H1 (cell line): ENCODE measurements around the gene DHX32. TPM values are rescaled to one million over a fixed set of nuclear protein-coding genes. Genes with fewer than 3 reads are reported as not detected.

Experiments
- EGR1 ChIP-seq: IDR thresholded peaks from 2 replicates; pipeline ENCODE4 v1.6.1; 2011; ENCODE audit warnings: low read depth, low read length, borderline replicate concordance
- RNF2 ChIP-seq: fragments of 200-900, 300-1000 bp; sonication (generic); IDR thresholded peaks from 2 replicates; pipeline ENCODE4 v1.7.1; 2016; ENCODE audit warnings: borderline replicate concordance, low read depth, mild to moderate bottlenecking, antibody characterized with exemption, low read length; ENCODE audit not compliant: poor library complexity, severe bottlenecking; ENCODE audit errors: missing control alignments
- SIRT6 ChIP-seq: IDR thresholded peaks from one replicate; pipeline ENCODE4 v1.7.1; 2012; ENCODE audit warnings: low read length, inconsistent platforms
- TAF1 ChIP-seq: IDR thresholded peaks from 2 replicates; pipeline ENCODE4 v1.6.1; 2011; ENCODE audit warnings: mild to moderate bottlenecking, low read depth, low read length
- ZNF274 ChIP-seq: IDR thresholded peaks from 2 replicates; pipeline ENCODE4 v1.7.0; 2012; ENCODE audit warnings: low read length, borderline replicate concordance; ENCODE audit errors: extremely low read depth
- polyA plus RNA-seq, 7 experiments: library from polyadenylated mRNA; depleted of rRNA in 3 of 7; stranded (reverse) in 5 of 7; unstranded in 2 of 7; fragments of >200 nt in 5 of 7; fragments of 200-250 nt in 2 of 7; gene quantifications; 1 replicate in 5 of 7; 2 replicates in 1 of 7; 4 replicates in 1 of 7; pipeline versions ENCODE4 v1.2.1 to v1.2.3, GENCODE V29; 2011 to 2013; ENCODE audit warnings: missing spikeins in 2 of 7, mixed read lengths in 2 of 7
- total RNA-seq: library from RNA; stranded (reverse); fragmentation: NEBNext Ultra II Directional; extraction: Animal tissue kit (Norgen Biotek cat#: 25700); gene quantifications from 2 replicates; pipeline ENCODE4 v1.2.1, GENCODE V29; 2021

DHX32 gene
- total and polyA plus RNA-seq, 2 of the 8 experiments (the other 6 are each of a cell fraction or from before 2014, with no cell fraction given) = 12.4 to 15.8 TPM

GRCh38 chr10:125865120-125865519 is 16.0 kb downstream of the DHX32 start (continued):
- TF ChIP-seq SIRT6 (no peak), TAF1 (no peak), EGR1 (no peak), ZNF274 (no peak), RNF2 (no peak)
